Mesenchymal stem cell (in vitro differentiated cells and primary cell): ENCODE data around the gene CUBN.
A peak's percentile ranks its signal among the peaks of the same experiment; 100 is the strongest.

Experiments
- DNase-seq: peaks from one replicate; pipeline ENCODE4 v3.0.0-alpha.2; 2013
- H2AFZ ChIP-seq: one replicate; pipeline ENCODE4 v1.6.1; 2013; ENCODE audit warnings: low read depth, mild to moderate bottlenecking, control low read depth, inconsistent platforms, low read length, moderate library complexity
- H2AK5ac ChIP-seq: 2 replicates; pipeline ENCODE4 v1.6.1; 2013; ENCODE audit warnings: low read length, moderate library complexity, mild to moderate bottlenecking, inconsistent platforms; ENCODE audit not compliant: severe bottlenecking
- H2BK120ac ChIP-seq: one replicate; pipeline ENCODE4 v1.6.1; 2013; ENCODE audit warnings: low read depth, mild to moderate bottlenecking, inconsistent platforms, low read length, moderate library complexity
- H2BK12ac ChIP-seq, 2 experiments: one replicate each; pipeline ENCODE4 v1.6.1; 2013; ENCODE audit warnings: inconsistent platforms in 2 of 2, low read length in 2 of 2, mild to moderate bottlenecking in 2 of 2, moderate library complexity in 2 of 2, control low read depth in 1 of 2
- H2BK15ac ChIP-seq: one replicate; pipeline ENCODE4 v1.6.1; 2013; ENCODE audit warnings: mild to moderate bottlenecking, low read depth, inconsistent platforms; ENCODE audit not compliant: poor library complexity, severe bottlenecking
- H2BK5ac ChIP-seq: 2 replicates; pipeline ENCODE4 v1.6.1; 2013; ENCODE audit warnings: low read depth, mild to moderate bottlenecking, low read length, control low read depth, inconsistent platforms; ENCODE audit not compliant: poor library complexity, severe bottlenecking
- H3K14ac ChIP-seq, 2 experiments: one replicate each; pipeline ENCODE4 v1.6.1; 2013; ENCODE audit warnings: inconsistent platforms in 2 of 2, low read length in 2 of 2, control low read depth in 1 of 2, mild to moderate bottlenecking in 1 of 2, moderate library complexity in 1 of 2
- H3K18ac ChIP-seq, 2 experiments: one replicate each; pipeline ENCODE4 v1.6.1; 2013; ENCODE audit warnings: inconsistent platforms in 2 of 2, low read length in 2 of 2, control low read depth in 1 of 2, low read depth in 1 of 2, mild to moderate bottlenecking in 1 of 2
- H3K23ac ChIP-seq, 2 experiments: one replicate each; pipeline ENCODE4 v1.6.1; 2013; ENCODE audit warnings: inconsistent platforms in 2 of 2, low read length in 2 of 2, mild to moderate bottlenecking in 2 of 2, moderate library complexity in 2 of 2, control low read depth in 1 of 2
- H3K27ac ChIP-seq: 2 replicates; pipeline ENCODE4 v1.5.1; 2013; ENCODE audit warnings: mild to moderate bottlenecking, moderate library complexity, low read length, control low read depth, inconsistent platforms; ENCODE audit not compliant: poor library complexity, severe bottlenecking
- H3K27me3 ChIP-seq, 2 experiments: 2 replicates each; pipeline versions ENCODE4 v1.6.1 to v1.7.0; 2013; ENCODE audit warnings: low read length in 2 of 2, mild to moderate bottlenecking in 2 of 2, moderate library complexity in 2 of 2, control low read depth in 1 of 2, inconsistent platforms in 1 of 2; ENCODE audit not compliant: control insufficient read depth in 1 of 2, insufficient read depth in 1 of 2
- H3K36me3 ChIP-seq, 2 experiments: 2 replicates each; pipeline versions ENCODE4 v1.6.1 to v1.7.0; 2013; ENCODE audit warnings: low read length in 2 of 2, control low read depth in 1 of 2, inconsistent platforms in 1 of 2, low read depth in 1 of 2, mild to moderate bottlenecking in 1 of 2; ENCODE audit not compliant: insufficient read depth in 2 of 2, control insufficient read depth in 1 of 2
- H3K4ac ChIP-seq, 2 experiments: one replicate each; pipeline ENCODE4 v1.6.1; 2013; ENCODE audit warnings: inconsistent platforms in 2 of 2, low read length in 2 of 2, mild to moderate bottlenecking in 2 of 2, moderate library complexity in 2 of 2, control low read depth in 1 of 2, low read depth in 1 of 2
- H3K4me1 ChIP-seq: 2 replicates; pipeline ENCODE4 v1.6.1; 2013; ENCODE audit warnings: low read depth, low read length, control low read depth; ENCODE audit not compliant: control insufficient read depth, insufficient read depth
- H3K4me2 ChIP-seq: 2 replicates; pipeline ENCODE4 v1.6.1; 2013; ENCODE audit warnings: low read length, mild to moderate bottlenecking, inconsistent platforms; ENCODE audit not compliant: poor library complexity, severe bottlenecking
- H3K4me3 ChIP-seq, 2 experiments: 2 replicates each; pipeline versions ENCODE4 v1.5.1 to v1.7.0; 2013; ENCODE audit warnings: low read length in 2 of 2, mild to moderate bottlenecking in 2 of 2, control low read depth in 1 of 2, low read depth in 1 of 2; ENCODE audit not compliant: insufficient read depth in 1 of 2
- H3K79me1 ChIP-seq: replicated peaks from 2 replicates; pipeline ENCODE4 v1.6.1; 2013; ENCODE audit warnings: mild to moderate bottlenecking, control low read depth, low read length, inconsistent platforms; ENCODE audit not compliant: poor library complexity, severe bottlenecking
- H3K9ac ChIP-seq: 2 replicates; pipeline ENCODE4 v1.7.0; 2013; ENCODE audit warnings: mild to moderate bottlenecking, low read length, moderate library complexity
- H3K9me3 ChIP-seq: 2 replicates; pipeline ENCODE4 v1.7.0; 2013; ENCODE audit warnings: mild to moderate bottlenecking, low read length; ENCODE audit not compliant: control insufficient read depth
- H4K8ac ChIP-seq: one replicate; pipeline ENCODE4 v1.6.1; 2013; ENCODE audit warnings: inconsistent platforms, mild to moderate bottlenecking, low read length, moderate library complexity
- H4K91ac ChIP-seq: one replicate; pipeline ENCODE4 v1.6.1; 2013; ENCODE audit warnings: mild to moderate bottlenecking, low read length, inconsistent platforms
- WGBS: methylation state at CpG from one replicate; pipeline ENCODE4 v1.1.7; 2013; ENCODE audit warnings: mixed read lengths; 5-methylcytosine and 5-hydroxymethylcytosine counted together

The CUBN gene

GRCh38 chr10:16953270-16953669 is 176.3 kb downstream of the CUBN start:
- Histone ChIP-seq H2BK15ac (no peak overlapping the region), H3K4me1 (peaks cover 9% of the 10 kb centered on the region), H2BK12ac (peak overlapping the region in 1 of 2 experiments; percentile 12), H3K36me3 (peaks cover 0 to 3% of the 10 kb centered on the region in 2 experiments), H3K4ac (no peak overlapping the region), H4K91ac (no peak overlapping the region), H3K9ac (no peak overlapping the region), H2AFZ (no peak overlapping the region), H3K79me1 (no peaks in the 10 kb centered on the region), H3K4me2 (no peak overlapping the region), H4K8ac (no peak overlapping the region), H3K18ac (no peak overlapping the region), H3K27me3 (no peaks in the 10 kb centered on the region), H3K27ac (no peak overlapping the region), H2BK5ac (no peak overlapping the region), H3K9me3 (no peaks in the 10 kb centered on the region), H2AK5ac (no peak overlapping the region), H3K23ac (no peak overlapping the region), H3K14ac (no peak overlapping the region), H2BK120ac (no peak overlapping the region), H3K4me3 (no peak overlapping the region)
- 82% methylated on average over 4 of the region's 5 CpGs for WGBS
- peak; percentile 38 for DNase-seq

GRCh38 chr10:16952610-16953009 is 177.0 kb downstream of the CUBN start:
- H2BK15ac ChIP-seq: no peak overlapping the region
- WGBS: 97% methylated on average over 5 of the region's 5 CpGs

GRCh38 chr10:16952080-16952479 is 177.5 kb downstream of the CUBN start:
- Histone ChIP-seq H3K9ac (no peak overlapping the region), H2BK120ac (no peak overlapping the region), H3K9me3 (no peaks in the 10 kb centered on the region), H3K4ac (no peak overlapping the region), H3K27ac (peak overlapping the region; percentile 67), H3K4me1 (peaks cover 9% of the 10 kb centered on the region), H2BK5ac (no peak overlapping the region), H3K36me3 (peaks cover 0 to 7% of the 10 kb centered on the region in 2 experiments), H2BK15ac (no peak overlapping the region), H3K4me2 (no peak overlapping the region), H3K14ac (no peak overlapping the region), H4K8ac (no peak overlapping the region), H2BK12ac (peak overlapping the region in 1 of 2 experiments; percentile 33), H3K27me3 (no peaks in the 10 kb centered on the region), H3K79me1 (no peaks in the 10 kb centered on the region), H3K23ac (no peak overlapping the region), H4K91ac (no peak overlapping the region), H3K18ac (no peak overlapping the region), H2AFZ (no peak overlapping the region), H2AK5ac (no peak overlapping the region), H3K4me3 (no peak overlapping the region)
- no peak for DNase-seq
- WGBS: 81% methylated on average over 3 of the region's 5 CpGs

More at GRCh38 chr10:16952610-16953009, 177.0 kb downstream of the CUBN start:
- Histone ChIP-seq H2BK12ac (peak overlapping the region in 1 of 2 experiments; percentile 61), H3K23ac (no peak overlapping the region), H4K91ac (peak overlapping the region; percentile 64), H4K8ac (peak overlapping the region; percentile 39), H3K14ac (no peak overlapping the region), H3K18ac (peak overlapping the region in 1 of 2 experiments; percentile 54), H2BK5ac (peak overlapping the region; percentile 25), H2AK5ac (peak overlapping the region; percentile 46), H3K9ac (no peak overlapping the region), H2AFZ (no peak overlapping the region), H3K36me3 (peaks cover 0 to 3% of the 10 kb centered on the region in 2 experiments), H2BK120ac (no peak overlapping the region), H3K4me1 (peaks cover 9% of the 10 kb centered on the region), H3K27ac (peak overlapping the region; percentile 69), H3K9me3 (no peaks in the 10 kb centered on the region), H3K4me3 (no peak overlapping the region), H3K4me2 (no peak overlapping the region), H3K4ac (no peak overlapping the region), H3K27me3 (no peaks in the 10 kb centered on the region), H3K79me1 (no peaks in the 10 kb centered on the region)
- no peak for DNase-seq

GRCh38 chr10:16950656-16951601 is 178.7 kb downstream of the CUBN start:
- Histone ChIP-seq H4K91ac (no peak overlapping the region), H3K27ac (peak overlapping the region; percentile 86), H3K9me3 (no peaks in the 10 kb centered on the region), H3K27me3 (no peaks in the 10 kb centered on the region), H3K4me1 (peaks cover 9% of the 10 kb centered on the region), H2AFZ (no peak overlapping the region), H3K36me3 (peaks cover 0 to 10% of the 10 kb centered on the region in 2 experiments), H4K8ac (peak overlapping the region; percentile 82), H3K18ac (peak overlapping the region in 1 of 2 experiments; percentile 7), H2BK5ac (no peak overlapping the region), H3K79me1 (no peaks in the 10 kb centered on the region), H2BK120ac (no peak overlapping the region), H3K4me2 (no peak overlapping the region), H2AK5ac (peak overlapping the region; percentile 74), H3K14ac (no peak overlapping the region), H2BK15ac (no peak overlapping the region), H3K4me3 (no peak overlapping the region), H2BK12ac (no peak overlapping the region), H3K23ac (no peak overlapping the region), H3K9ac (peak overlapping the region; percentile 65), H3K4ac (peak overlapping the region in 1 of 2 experiments; percentile 20)
- WGBS: 32% methylated on average over 8 of the region's 8 CpGs
- peak; percentile 84 for DNase-seq
